Duodenal mucosa (tissue), 2 donors: ENCODE measurements around the gene IDS.
"Not testable (repeated sequence)": the region's sequence is repeated elsewhere in the genome, so short reads cannot be mapped to it uniquely, and the experiment has no call there.

ENCODE experiments used
- H3K27ac ChIP-seq: one replicate; pipeline ENCODE4 v1.7.0; 2013; ENCODE audit warnings: low read depth, low read length
- H3K27me3 ChIP-seq, 2 donors: one replicate each; pipeline ENCODE4 v1.7.0; 2013; ENCODE audit warnings: low read length in 2 of 2, control low read depth in 1 of 2; ENCODE audit not compliant: insufficient read depth in 2 of 2, control insufficient read depth in 1 of 2
- H3K36me3 ChIP-seq, 2 donors: one replicate each; pipeline ENCODE4 v1.7.0; 2013; ENCODE audit warnings: low read length in 2 of 2, control low read depth in 1 of 2; ENCODE audit not compliant: insufficient read depth in 2 of 2, control insufficient read depth in 1 of 2
- H3K4me1 ChIP-seq, 2 donors: one replicate each; pipeline ENCODE4 v1.7.0; 2013; ENCODE audit warnings: low read length in 2 of 2, control low read depth in 1 of 2; ENCODE audit not compliant: insufficient read depth in 2 of 2, control insufficient read depth in 1 of 2
- H3K4me3 ChIP-seq, 2 donors: one replicate each; pipeline ENCODE4 v1.7.0; 2013; ENCODE audit warnings: low read length in 2 of 2, low read depth in 1 of 2
- H3K9ac ChIP-seq, 2 donors: one replicate each; pipeline ENCODE4 v1.7.0; 2013; ENCODE audit warnings: low read length in 2 of 2, low read depth in 1 of 2
- H3K9me3 ChIP-seq, 2 donors: one replicate each; pipeline ENCODE4 v1.7.0; 2013; ENCODE audit warnings: low read length in 2 of 2, control low read depth in 1 of 2; ENCODE audit not compliant: control insufficient read depth in 1 of 2

IDS gene

GRCh38 chrX:149540621-149541520 is 35.8 kb upstream of the IDS start, which contains the start of gene EOLA1:
TSS of gene EOLA1 (plus strand) at chrX:149541012. CDS start at chrX:149545631, 4,619 bp downstream.
- Histone ChIP-seq H3K9ac (peak within 1 kb of the TSS; percentile 89 to 96), H3K9me3 (no peaks in the 10 kb centered on the region), H3K27me3 (no peaks in the 10 kb centered on the region), H3K36me3 (peaks cover 0 to 3% of the 10 kb centered on the region in 2 donors), H3K4me3 (peak within 1 kb of the TSS; percentile 81 to 88), H3K27ac (peak within 1 kb of the TSS; percentile 95), H3K4me1 (peaks cover 0 to 11% of the 10 kb centered on the region in 2 donors)

DNA sequence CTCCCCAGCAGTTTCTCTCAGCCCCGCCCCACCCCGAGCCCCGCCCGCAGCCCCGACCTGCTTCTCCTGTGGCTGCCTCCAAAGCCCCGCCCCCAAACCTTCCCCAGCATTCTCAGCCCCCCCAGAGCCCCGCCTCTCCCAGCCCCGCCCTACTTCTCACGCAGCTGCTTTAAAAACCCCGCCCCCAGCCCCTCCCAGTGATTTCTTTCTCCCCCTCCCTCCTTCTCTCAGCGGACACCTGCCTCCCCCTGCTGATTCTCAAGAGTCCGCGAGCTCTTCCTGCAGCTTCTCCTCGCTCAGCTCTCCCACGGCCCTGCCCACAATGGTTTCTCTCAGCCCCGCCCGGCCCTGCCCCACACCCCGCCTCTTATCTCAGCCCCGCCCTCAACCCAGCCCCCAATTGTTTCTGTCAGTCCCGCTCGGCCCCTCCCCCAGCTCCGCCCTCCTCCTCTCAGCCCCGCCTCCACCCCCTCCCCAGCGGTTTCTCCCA is 35.1 kb upstream of the IDS start:
- H3K9me3 ChIP-seq = no peaks in the 10 kb centered on the region
- no peaks in the 10 kb centered on the region for H3K27me3 ChIP-seq
- H3K4me1 ChIP-seq = peaks cover 0 to 11% of the 10 kb centered on the region in 2 donors
- peak overlapping the region; percentile 89 to 96 for H3K9ac ChIP-seq
- peak overlapping the region; percentile 81 to 88 for H3K4me3 ChIP-seq
- H3K36me3 ChIP-seq = peaks cover 0 to 4% of the 10 kb centered on the region in 2 donors
- peak overlapping the region; percentile 95 for H3K27ac ChIP-seq

DNA sequence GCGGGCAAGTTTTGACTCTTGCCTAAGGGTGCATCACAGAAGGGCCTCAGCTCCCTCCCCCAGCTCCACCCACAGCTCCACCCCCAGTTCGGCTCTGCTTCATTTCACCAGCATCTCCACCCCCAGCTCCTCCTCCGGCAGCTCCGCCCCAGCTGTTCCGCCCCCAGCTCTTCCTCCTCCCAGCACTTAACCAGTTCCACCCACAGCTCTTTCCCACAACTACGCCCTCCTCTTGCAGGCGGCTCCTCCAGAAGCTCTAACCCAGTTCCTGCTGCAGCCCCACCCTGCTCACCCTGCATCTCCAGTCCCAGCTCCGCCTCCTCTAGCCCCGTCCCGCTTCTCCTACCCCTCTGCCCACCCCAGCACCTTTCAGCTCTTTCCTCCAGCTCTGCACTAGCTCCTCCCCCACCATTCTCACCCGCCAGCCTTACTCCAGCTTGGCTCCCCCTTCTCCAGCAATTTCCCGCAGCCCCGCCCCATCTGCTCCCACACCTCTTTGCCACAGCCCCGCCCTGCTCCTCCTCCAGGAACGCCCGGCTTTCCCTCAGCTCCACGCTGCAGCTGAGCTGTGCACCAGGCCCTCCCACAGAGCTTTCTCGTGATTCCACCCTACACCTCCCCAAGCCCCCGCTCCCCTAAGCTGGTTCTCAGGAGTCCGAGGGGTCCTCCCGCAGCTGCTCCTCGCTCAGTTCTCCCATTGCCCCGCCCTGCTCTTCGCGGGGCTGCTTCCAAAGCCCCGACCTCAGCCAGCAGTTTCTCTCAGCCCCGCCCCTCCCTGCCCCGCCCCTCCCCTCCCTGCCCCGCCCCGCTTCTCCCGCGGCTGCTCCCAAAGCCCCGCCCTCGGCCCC is 34.4 kb upstream of the IDS start:
- Histone ChIP-seq H3K9me3 (no peaks in the 10 kb centered on the region), H3K9ac (no peak overlapping the region), H3K27ac (peak overlapping the region; percentile 75), H3K4me3 (peak overlapping the region; percentile 55 to 58), H3K27me3 (no peaks in the 10 kb centered on the region), H3K36me3 (peaks cover 0 to 4% of the 10 kb centered on the region in 2 donors), H3K4me1 (peaks cover 0 to 11% of the 10 kb centered on the region in 2 donors)

- not testable (repeated sequence) for H3K9ac ChIP-seq, H3K4me3 ChIP-seq, H3K9me3 ChIP-seq, H3K36me3 ChIP-seq, H3K27ac ChIP-seq, H3K27me3 ChIP-seq
- H3K4me1 ChIP-seq = peaks cover 0 to 11% of the 10 kb centered on the region in 2 donors
Measured at GRCh38 chrX:149537474-149537873, 32.4 kb upstream of the IDS start.

DNA sequence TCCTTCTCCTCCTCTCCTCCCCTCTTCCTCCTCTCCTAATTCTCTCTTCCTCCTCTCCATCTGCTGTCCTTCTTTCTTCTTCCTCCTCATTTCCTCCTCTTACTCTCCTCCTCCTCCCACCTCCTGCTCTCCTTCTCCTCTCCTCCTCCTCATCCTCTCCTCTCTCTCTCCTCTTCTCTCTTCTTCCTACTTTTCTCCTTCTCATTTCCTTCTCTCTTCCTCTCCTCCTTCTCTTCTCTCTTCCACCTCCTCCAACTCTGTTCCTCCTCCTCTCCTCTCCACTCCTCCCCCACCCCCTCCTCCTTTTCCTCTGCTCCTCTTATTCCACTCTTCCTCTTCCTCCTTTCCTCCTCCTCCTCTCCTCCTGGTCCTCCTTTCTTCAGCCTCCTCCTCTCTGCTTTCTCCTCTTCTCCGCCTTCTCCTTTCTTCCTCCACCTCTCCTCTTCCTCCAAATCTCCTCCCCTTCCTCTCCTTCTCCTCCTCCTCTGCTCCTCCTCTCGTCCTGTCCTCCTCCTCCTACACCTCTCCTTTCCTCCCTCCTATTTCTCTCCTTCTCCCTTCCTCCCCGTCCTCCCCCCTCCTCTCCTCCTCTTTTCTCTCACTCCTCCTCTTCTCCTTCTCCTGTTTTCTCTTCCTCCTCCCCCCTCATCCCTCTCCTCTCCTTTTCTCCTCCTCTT is 30.0 kb upstream of the IDS start:
- H3K4me1 ChIP-seq, H3K4me3 ChIP-seq, H3K36me3 ChIP-seq, H3K27me3 ChIP-seq, H3K27ac ChIP-seq, H3K9ac ChIP-seq, H3K9me3 ChIP-seq: not testable (repeated sequence)

- not testable (repeated sequence) for H3K27me3 ChIP-seq, H3K9me3 ChIP-seq, H3K27ac ChIP-seq, H3K4me1 ChIP-seq, H3K36me3 ChIP-seq, H3K9ac ChIP-seq, H3K4me3 ChIP-seq
Measured at GRCh38 chrX:149533999-149534398, 28.9 kb upstream of the IDS start.

GRCh38 chrX:149532868-149533267 is 27.8 kb upstream of the IDS start:
- H3K36me3 ChIP-seq, H3K27me3 ChIP-seq, H3K9me3 ChIP-seq, H3K4me1 ChIP-seq, H3K4me3 ChIP-seq, H3K27ac ChIP-seq, H3K9ac ChIP-seq: not testable (repeated sequence)

- Histone ChIP-seq H3K36me3 (peaks cover 4 to 6% of the 10 kb centered on the region in 2 donors), H3K27ac (no peak overlapping the region), H3K9ac (no peak overlapping the region), H3K9me3 (no peaks in the 10 kb centered on the region), H3K4me1 (no peaks in the 10 kb centered on the region), H3K4me3 (no peak overlapping the region), H3K27me3 (no peaks in the 10 kb centered on the region)
Measured at GRCh38 chrX:149531599-149531998, 26.5 kb upstream of the IDS start.

DNA sequence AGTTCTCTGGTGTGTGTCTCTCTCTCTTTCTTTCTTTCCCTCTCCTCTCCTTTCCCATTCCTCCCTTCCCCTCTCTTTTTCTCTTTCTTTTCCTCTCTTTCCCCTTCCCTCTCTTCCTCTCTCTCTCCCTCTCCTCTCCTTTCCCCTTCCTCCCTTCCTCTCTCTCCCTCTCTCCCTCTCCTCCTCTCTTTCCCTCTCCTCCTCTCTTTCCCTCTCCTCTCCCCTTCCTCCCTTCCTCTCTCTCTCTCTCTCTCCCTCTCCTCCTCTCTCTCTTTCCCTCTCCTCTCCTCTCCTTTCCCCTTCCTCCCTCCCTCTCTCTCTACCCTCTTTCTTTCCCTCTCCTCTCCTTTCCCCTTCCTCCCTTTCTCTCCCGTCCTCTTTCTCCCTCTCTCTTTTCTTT is 23.3 kb upstream of the IDS start:
- peaks cover 0 to 6% of the 10 kb centered on the region in 2 donors for H3K36me3 ChIP-seq
- no peaks in the 10 kb centered on the region for H3K4me1 ChIP-seq
- no peaks in the 10 kb centered on the region for H3K9me3 ChIP-seq
- no peaks in the 10 kb centered on the region for H3K27me3 ChIP-seq
- H3K27ac ChIP-seq = no peak overlapping the region
- no peak overlapping the region for H3K4me3 ChIP-seq
- no peak overlapping the region for H3K9ac ChIP-seq
